Activated CD4-positive, alpha-beta T cell treated with anti-CD3 and anti-CD28 coated beads for 36 hours (primary cell): ENCODE results near the gene CEMIP. TPM values are rescaled to one million over a fixed set of nuclear protein-coding genes. Genes with fewer than 3 reads are reported as not detected.
"Not testable (repeated sequence)": the region's sequence is repeated elsewhere in the genome, so short reads cannot be mapped to it uniquely, and the experiment has no call there.

Experiments used
- ATAC-seq: fragments of 200-7000 bp; cut with Tn5 transposase; one replicate; pipeline ENCODE4 v1.10.0; 2021; ENCODE audit warnings: mild to moderate bottlenecking, moderate library complexity
- CTCF ChIA-PET: fragments of 350-600 bp; sonication (Branson Sonifier 250); formaldehyde crosslinking; loops from one replicate; lab custom pipeline; 2021; ENCODE audit warnings: antibody characterized with exemption; lab: Charles Lee
- POLR2A ChIA-PET: fragments of 350-600 bp; sonication (Branson Sonifier 250); formaldehyde crosslinking; loops from one replicate; lab custom pipeline; 2021; ENCODE audit warnings: antibody characterized with exemption, inconsistent platforms; lab: Charles Lee
- DNase-seq: peaks from one replicate; pipeline ENCODE4 v3.0.0-alpha.2; 2020
- H3K27ac Mint-ChIP-seq: one replicate; pipeline ENCODE4 v1.8.0; 2021; ENCODE audit warnings: mixed read lengths
- H3K27me3 Mint-ChIP-seq: one replicate; pipeline ENCODE4 v1.8.0; 2021; ENCODE audit warnings: mixed read lengths
- H3K36me3 Mint-ChIP-seq: one replicate; pipeline ENCODE4 v1.8.0; 2021; ENCODE audit warnings: low read depth, mixed read lengths
- H3K4me1 Mint-ChIP-seq: one replicate; pipeline ENCODE4 v1.8.0; 2021; ENCODE audit warnings: mixed read lengths
- H3K4me3 Mint-ChIP-seq: one replicate; pipeline ENCODE4 v1.8.0; 2021; ENCODE audit warnings: mild to moderate bottlenecking, moderate library complexity, mixed read lengths
- H3K9me3 Mint-ChIP-seq: one replicate; pipeline ENCODE4 v1.8.0; 2021; ENCODE audit warnings: low read depth, mixed read lengths
- intact Hi-C, 2 experiments: fragments of 100-400 bp; cut with DNase I in 1 of 2; cut with micrococcal nuclease in 1 of 2; formaldehyde crosslinking; loops; one replicate each; pipeline versions ENCODE4 v1.14.2 to v1.15.1; 2022 to 2024; cut with DNase I, micrococcal nuclease
- total RNA-seq, 2 experiments: library from RNA; stranded (reverse); gene quantifications; one replicate each; pipeline ENCODE4 v1.2.3, GENCODE V29; 2021

Gene CEMIP
- total RNA-seq, 2 experiments from 2014 or later, result 0.04 TPM; not detected in 1

- H3K27me3 Mint-ChIP-seq, H3K4me3 Mint-ChIP-seq, POLR2A ChIA-PET, H3K27ac Mint-ChIP-seq, DNase-seq, intact Hi-C loops, H3K36me3 Mint-ChIP-seq, ATAC-seq, H3K9me3 Mint-ChIP-seq, H3K4me1 Mint-ChIP-seq: not testable (repeated sequence)
- CTCF ChIA-PET, result interaction anchor here (1.4 kb wide), 1 partner anchor 9 kb away, joined by 3 read pairs; no protein-coding TSS in a partner anchor
These were observed 15.9 kb upstream of the CEMIP start for GRCh38 chr15:80763235-80763634.

DNA sequence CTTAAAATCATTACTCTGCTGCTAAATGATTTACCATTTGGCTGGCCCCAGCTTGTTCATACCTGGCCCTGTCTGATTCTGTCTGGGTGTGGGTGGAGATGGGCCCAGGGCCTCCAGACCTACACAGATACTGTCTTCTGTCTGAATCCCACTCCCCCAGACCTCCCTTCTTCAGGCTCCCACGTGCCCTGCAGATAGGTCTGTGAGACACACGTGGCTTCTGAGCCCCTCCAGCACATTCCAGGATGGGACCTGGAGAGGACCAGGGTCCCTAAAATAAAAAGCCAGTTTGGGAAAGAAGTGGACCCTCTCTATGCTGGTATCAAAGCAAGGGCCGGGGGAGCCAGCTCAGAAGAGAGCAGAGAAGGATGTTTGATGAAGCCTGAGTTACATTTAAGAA lies 14.6 kb upstream of the CEMIP start:
- H3K27me3 Mint-ChIP-seq, result peaks cover 3% of the 10 kb centered on the region
- no peaks in the 10 kb centered on the region for H3K36me3 Mint-ChIP-seq
- ChIA-PET POLR2A (no interaction called here), CTCF (interaction anchor here (1.4 kb wide), 1 partner anchor 8 kb away, joined by 3 read pairs; no protein-coding TSS in a partner anchor)
- DNase-seq, result no peak
- no peaks in the 10 kb centered on the region for H3K9me3 Mint-ChIP-seq
- no peak for ATAC-seq
- intact Hi-C loops, result no loop called here
- no peak overlapping the region for H3K4me3 Mint-ChIP-seq
- no peak overlapping the region for H3K27ac Mint-ChIP-seq
- no peaks in the 10 kb centered on the region for H3K4me1 Mint-ChIP-seq

DNA sequence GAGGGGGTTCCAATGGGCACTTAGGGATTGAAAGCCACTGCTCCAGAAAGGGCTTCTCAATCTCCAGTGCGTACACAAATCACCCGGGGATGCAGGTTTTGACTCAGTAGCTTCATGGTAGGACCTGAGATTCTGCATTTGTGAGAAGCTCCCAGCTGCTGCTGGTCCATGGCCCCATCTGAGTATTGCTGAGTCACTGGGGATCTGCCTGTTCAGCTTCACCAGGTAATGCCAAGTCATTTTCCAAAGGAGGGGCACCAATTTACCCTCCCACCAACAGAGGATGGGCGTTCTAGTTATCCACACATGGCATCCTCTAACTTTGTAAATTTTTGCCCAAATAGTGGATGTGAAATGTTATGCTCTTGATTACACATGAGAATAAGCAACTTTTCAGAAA lies 12.9 kb upstream of the CEMIP start:
- POLR2A ChIA-PET, result no interaction called here
- H3K27ac Mint-ChIP-seq, result no peak overlapping the region
- CTCF ChIA-PET, result interaction anchor here (1.6 kb wide), 1 partner anchor 10 kb away, joined by 6 read pairs; no protein-coding TSS in a partner anchor
- peaks cover 5% of the 10 kb centered on the region for H3K27me3 Mint-ChIP-seq
- no peaks in the 10 kb centered on the region for H3K9me3 Mint-ChIP-seq
- intact Hi-C loops, result no loop called here
- H3K36me3 Mint-ChIP-seq, result no peaks in the 10 kb centered on the region
- no peak for ATAC-seq
- no peak for DNase-seq
- H3K4me3 Mint-ChIP-seq, result no peak overlapping the region
- no peaks in the 10 kb centered on the region for H3K4me1 Mint-ChIP-seq

DNA sequence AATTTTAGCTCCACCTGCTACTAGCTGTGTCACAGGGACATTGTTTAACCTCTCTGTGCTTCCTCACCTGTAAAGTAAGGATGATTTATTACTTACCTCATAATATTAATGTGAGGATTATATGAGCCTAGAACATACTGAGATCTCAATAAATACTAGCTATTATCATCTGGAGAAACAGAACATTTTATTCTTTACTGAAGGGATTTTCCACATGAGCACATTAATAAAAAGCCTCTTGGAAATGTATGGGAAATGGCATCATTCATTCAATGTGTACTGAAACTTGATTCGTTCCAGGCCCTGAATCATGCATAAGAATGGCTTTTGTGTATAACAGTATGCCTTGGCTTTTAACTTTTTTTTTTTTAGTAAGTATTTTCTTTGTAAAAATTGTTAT lies 11.0 kb upstream of the CEMIP start:
- Mint-ChIP-seq H3K9me3 (no peaks in the 10 kb centered on the region), H3K27me3 (peaks cover 8% of the 10 kb centered on the region), H3K4me3 (no peak overlapping the region), H3K36me3 (no peaks in the 10 kb centered on the region), H3K4me1 (no peaks in the 10 kb centered on the region), H3K27ac (no peak overlapping the region)
- DNase-seq (no peak), ATAC-seq (no peak)
- intact Hi-C loops, result no loop called here
- ChIA-PET POLR2A (no interaction called here), CTCF (interaction anchor here (1.2 kb wide), 1 partner anchor 8 kb away, joined by 6 read pairs; no protein-coding TSS in a partner anchor)

DNA sequence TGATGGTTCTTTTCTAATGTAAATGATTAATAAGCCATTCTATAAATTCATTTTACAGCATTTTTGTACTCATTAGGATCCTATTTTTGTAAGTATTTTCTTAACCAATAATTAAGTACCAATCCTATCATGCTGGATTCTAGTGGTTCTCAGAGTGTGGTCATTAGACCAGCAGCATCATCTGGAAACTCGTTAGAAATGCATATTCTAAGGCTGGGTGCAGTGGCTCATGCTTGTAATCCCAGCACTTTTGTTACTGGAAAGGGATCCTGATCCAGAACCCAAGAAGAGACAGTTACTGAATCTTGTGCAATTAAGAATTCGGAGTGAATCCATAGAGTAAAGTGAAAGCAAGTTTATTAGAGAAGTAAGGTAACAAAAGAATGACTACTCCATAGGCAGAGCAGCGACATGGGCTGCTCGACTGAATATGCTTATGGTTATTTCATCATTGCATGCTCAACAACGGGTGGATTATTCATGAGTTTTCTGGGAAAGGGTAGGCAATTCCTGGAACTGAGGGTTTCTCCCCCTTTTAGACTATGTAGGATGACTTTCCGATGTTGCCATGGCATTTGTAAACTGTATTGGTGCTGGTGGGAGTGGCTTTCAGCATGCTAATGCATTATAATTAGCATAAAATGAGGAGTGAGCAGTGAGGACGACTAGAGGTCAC lies 9.9 kb upstream of the CEMIP start:
- no peak overlapping the region for H3K27ac Mint-ChIP-seq
- H3K27me3 Mint-ChIP-seq, result peaks cover 11% of the 10 kb centered on the region
- H3K9me3 Mint-ChIP-seq, result no peaks in the 10 kb centered on the region
- no peak for ATAC-seq
- H3K36me3 Mint-ChIP-seq, result no peaks in the 10 kb centered on the region
- DNase-seq, result no peak
- ChIA-PET CTCF (no interaction called here), POLR2A (no interaction called here)
- no peaks in the 10 kb centered on the region for H3K4me1 Mint-ChIP-seq
- intact Hi-C loops, result no loop called here
- H3K4me3 Mint-ChIP-seq, result no peak overlapping the region

- ChIA-PET POLR2A (no interaction called here), CTCF (no interaction called here)
- peaks cover 13% of the 10 kb centered on the region for H3K27me3 Mint-ChIP-seq
- H3K27ac Mint-ChIP-seq, result no peak overlapping the region
- ATAC-seq (no peak), DNase-seq (no peak)
- no peaks in the 10 kb centered on the region for H3K4me1 Mint-ChIP-seq
- H3K4me3 Mint-ChIP-seq, result no peak overlapping the region
- intact Hi-C loops, result no loop called here
- H3K36me3 Mint-ChIP-seq, result no peaks in the 10 kb centered on the region
- H3K9me3 Mint-ChIP-seq, result no peaks in the 10 kb centered on the region
These were observed 9.1 kb upstream of the CEMIP start for GRCh38 chr15:80769829-80770705.

- Mint-ChIP-seq H3K27ac (no peak overlapping the region), H3K4me1 (no peaks in the 10 kb centered on the region), H3K4me3 (no peak overlapping the region), H3K36me3 (no peaks in the 10 kb centered on the region), H3K9me3 (no peaks in the 10 kb centered on the region), H3K27me3 (peaks cover 29% of the 10 kb centered on the region)
- POLR2A ChIA-PET, result no interaction called here
- CTCF ChIA-PET, result interaction anchor here (0.7 to 1.4 kb wide), 5 partner anchors 9 to 271 kb away, joined by 3 to 5 read pairs (median 3); no protein-coding TSS in a partner anchor
- DNase-seq (no peak), ATAC-seq (no peak)
- intact Hi-C loops, result no loop called here
These were observed 6.0 kb upstream of the CEMIP start for GRCh38 chr15:80773122-80773551.

DNA sequence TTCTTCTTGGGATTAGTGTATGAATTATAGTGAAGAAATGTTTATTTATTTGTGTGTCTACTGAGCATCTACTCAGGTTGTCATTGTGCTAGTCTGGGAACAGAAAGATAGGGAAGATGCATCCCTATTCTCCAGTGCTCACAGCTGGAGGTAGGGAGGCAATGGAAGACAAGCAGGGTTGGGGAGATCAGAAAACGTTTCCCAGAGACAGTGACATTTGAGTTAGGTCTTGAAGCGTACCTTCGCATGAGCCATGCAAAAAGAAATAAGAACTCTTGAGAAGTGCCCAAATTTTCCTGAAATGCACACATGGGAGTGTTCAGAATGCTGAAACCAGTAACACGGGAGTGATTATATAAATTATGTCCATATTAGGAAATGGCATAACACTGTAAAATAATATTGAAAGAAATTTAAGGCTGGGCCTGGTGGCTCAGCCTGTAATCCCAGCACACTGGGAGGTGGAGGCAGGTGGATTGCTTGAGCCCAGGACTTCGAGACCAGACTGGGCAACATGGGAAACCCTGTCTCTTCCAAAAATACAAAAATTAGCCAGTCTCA lies 5.3 kb upstream of the CEMIP start:
- no peaks in the 10 kb centered on the region for H3K36me3 Mint-ChIP-seq
- H3K4me3 Mint-ChIP-seq, result no peak overlapping the region
- H3K9me3 Mint-ChIP-seq, result no peaks in the 10 kb centered on the region
- H3K4me1 Mint-ChIP-seq, result no peaks in the 10 kb centered on the region
- peaks cover 32% of the 10 kb centered on the region for H3K27me3 Mint-ChIP-seq
- POLR2A ChIA-PET, result no interaction called here
- H3K27ac Mint-ChIP-seq, result no peak overlapping the region
- no peak for DNase-seq
- intact Hi-C loops, result no loop called here
- ATAC-seq, result no peak
- CTCF ChIA-PET, result interaction anchor here (0.6 to 0.9 kb wide), 4 partner anchors 92 to 271 kb away, joined by 3 to 5 read pairs (median 3); no protein-coding TSS in a partner anchor

DNA sequence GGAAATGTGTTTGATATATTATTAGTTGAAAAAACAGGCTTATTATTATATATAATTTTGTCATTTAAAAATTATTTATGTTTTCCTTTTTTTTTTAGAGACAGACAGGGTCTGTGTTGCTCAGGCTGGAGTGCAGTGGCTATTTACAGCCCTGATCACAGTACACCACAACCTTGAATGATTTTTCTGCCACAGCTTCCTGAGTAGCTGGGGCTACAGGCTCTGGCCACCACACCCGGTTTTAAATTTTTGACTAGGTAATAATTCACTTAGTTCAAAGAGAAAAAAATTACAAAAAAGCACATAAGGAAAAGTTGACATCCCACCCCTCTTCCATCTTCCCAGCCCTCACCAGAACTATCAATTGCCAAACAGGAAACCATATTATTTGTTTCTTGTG lies 4.7 kb upstream of the CEMIP start:
- no peak for ATAC-seq

GRCh38 chr15:80775338-80775737 lies 3.8 kb upstream of the CEMIP start:
- intact Hi-C loops, result loop anchor here (5.0 kb wide), 2 partner anchors 158 to 197 kb away; no protein-coding TSS in a partner anchor
- Mint-ChIP-seq H3K27me3 (peaks cover 37% of the 10 kb centered on the region), H3K4me1 (peaks cover 6% of the 10 kb centered on the region), H3K4me3 (no peak overlapping the region), H3K27ac (no peak overlapping the region), H3K9me3 (no peaks in the 10 kb centered on the region), H3K36me3 (no peaks in the 10 kb centered on the region)
- CTCF ChIA-PET, result interaction anchor here (1.1 to 4.0 kb wide), 6 partner anchors 9 to 320 kb away, joined by 3 to 51 read pairs (median 5); no protein-coding TSS in a partner anchor
- DNase-seq (no peak), ATAC-seq (no peak)
- POLR2A ChIA-PET, result no interaction called here

More for the DNA sequence above, 4.7 kb upstream of the CEMIP start:
- Mint-ChIP-seq H3K36me3 (no peaks in the 10 kb centered on the region), H3K27me3 (peaks cover 31% of the 10 kb centered on the region), H3K27ac (no peak overlapping the region), H3K4me1 (no peaks in the 10 kb centered on the region), H3K9me3 (no peaks in the 10 kb centered on the region), H3K4me3 (no peak overlapping the region)
- ChIA-PET POLR2A (no interaction called here), CTCF (interaction anchor here (0.6 to 4.0 kb wide), 2 partner anchors 11 to 207 kb away, joined by 3 to 23 read pairs; no protein-coding TSS in a partner anchor)
- DNase-seq, result no peak
- intact Hi-C loops, result no loop called here
